GDM1 (cell line): ENCODE data around the gene SLC33A1.
"Not testable (repeated sequence)": the region's sequence is repeated elsewhere in the genome, so short reads cannot be mapped to it uniquely, and the experiment has no call there.

Experiments used
- DNase-seq: peaks from one replicate; lab custom pipeline; 2025; lab: John Stamatoyannopoulos, UW

SLC33A1 gene

GRCh38 chr3:155861476-155862183 lies 7.4 kb upstream of the SLC33A1 start:
- no peak for DNase-seq

DNA sequence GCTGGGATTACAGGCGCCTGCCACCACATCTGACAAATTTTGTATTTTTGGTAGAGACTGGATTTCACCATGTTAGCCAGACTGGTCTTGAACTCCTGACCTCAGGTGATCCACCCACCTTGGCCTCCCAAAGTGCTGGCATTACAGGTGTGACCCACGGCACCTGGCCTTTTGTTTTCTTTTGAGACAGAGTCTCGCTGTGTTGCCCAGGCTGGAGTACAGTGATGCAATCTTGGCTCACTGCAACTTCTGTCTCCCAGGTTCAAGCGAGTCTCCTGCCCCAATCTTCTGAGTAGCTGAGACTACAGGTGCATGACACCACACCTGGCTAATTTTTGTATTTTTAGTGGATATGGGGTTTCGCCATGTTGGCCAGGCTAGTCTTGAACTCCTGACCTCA lies 6.2 kb upstream of the SLC33A1 start:
- DNase-seq = not testable (repeated sequence)

DNA sequence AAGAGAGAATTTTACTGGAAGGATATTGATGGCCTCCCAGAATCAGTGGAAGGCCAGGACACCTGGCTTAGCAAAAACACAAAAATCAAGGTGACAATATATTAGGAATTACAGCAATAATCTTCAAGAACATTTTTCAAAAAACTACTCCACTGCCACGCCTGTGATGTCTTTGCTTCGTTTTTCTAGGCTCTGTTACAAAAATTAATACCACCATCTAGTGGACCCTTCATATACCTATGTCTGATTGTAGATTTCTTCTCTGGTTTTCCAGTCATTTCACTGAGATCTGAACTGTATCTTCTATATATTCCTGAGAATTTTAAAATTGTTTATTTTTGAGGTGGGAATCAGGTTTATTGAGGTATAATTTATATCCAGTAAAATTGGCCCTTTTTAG lies 5.6 kb upstream of the SLC33A1 start:
- DNase-seq = no peak

DNA sequence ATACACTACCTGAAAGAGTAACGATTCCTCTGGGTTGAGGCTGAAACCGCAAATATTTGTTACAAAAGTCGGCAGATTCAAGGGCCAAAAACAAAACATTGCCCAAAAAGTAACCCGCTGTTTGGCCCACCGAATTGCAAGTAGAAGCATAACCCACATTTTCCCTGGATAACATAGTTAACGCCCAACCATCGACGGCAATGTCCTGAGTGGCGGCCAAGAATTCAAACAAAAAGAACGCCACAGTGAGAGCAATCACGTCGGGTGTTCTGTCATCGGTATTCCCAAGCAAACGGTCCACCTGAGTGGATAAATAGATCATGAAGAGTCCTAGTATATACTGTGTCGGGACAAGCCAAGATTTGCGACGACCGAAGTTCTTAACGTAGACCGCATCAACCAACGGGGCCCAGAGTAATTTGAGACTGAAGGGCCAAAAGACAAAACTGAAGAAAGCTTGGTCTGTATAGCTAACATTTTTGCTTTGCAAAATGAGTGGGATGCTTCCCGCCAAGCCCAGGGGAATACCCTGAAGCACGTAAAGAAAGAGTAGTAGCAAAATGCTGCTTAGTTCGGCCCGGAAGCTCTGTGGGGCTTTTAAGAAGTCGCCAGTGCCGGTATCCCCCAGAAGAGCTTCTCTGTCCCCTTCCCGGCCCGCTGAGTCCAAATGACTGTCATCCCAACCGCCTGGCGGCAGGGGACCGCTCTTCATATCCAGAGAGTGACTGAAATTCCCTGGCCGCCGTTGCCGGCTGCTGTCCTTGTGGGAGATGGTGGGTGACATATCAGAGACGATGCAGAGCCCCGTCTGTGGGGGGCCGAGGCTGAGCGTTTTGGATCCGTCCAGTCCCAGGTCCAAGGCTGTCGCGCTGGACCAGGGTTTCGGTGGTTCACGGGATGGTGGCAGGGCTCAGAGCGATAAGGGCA lies 750 bp downstream of the SLC33A1 start:
- no peak for DNase-seq

GRCh38 chr3:155852341-155852740 lies 1.9 kb downstream of the SLC33A1 start:
- DNase-seq = no peak

DNA sequence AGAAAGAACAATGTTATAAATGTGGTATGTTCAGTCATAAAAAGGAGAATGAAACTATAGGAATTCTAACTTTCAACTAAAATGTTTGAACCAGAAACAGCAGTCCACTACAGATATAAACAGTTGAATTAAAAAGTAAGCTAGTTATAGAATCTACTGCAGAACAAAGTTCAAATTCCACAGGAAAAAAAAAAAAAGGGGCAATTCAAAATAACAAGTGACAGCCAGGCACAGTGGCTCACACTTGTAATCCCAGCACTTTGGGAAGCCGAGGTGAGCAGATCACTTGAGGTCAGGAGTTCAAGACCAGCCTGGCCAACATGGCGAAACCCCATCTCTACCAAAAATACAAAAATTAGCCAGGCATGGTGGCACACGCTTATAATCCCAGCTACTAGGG lies 4.8 kb downstream of the SLC33A1 start:
- DNase-seq = not testable (repeated sequence)

- DNase-seq = no peak
Measured at GRCh38 chr3:155847993-155848392, 6.2 kb downstream of the SLC33A1 start.

GRCh38 chr3:155846119-155846518 lies 8.1 kb downstream of the SLC33A1 start:
- DNase-seq = no peak

GRCh38 chr3:155843569-155843968 lies 10.7 kb downstream of the SLC33A1 start:
- DNase-seq = no peak

DNA sequence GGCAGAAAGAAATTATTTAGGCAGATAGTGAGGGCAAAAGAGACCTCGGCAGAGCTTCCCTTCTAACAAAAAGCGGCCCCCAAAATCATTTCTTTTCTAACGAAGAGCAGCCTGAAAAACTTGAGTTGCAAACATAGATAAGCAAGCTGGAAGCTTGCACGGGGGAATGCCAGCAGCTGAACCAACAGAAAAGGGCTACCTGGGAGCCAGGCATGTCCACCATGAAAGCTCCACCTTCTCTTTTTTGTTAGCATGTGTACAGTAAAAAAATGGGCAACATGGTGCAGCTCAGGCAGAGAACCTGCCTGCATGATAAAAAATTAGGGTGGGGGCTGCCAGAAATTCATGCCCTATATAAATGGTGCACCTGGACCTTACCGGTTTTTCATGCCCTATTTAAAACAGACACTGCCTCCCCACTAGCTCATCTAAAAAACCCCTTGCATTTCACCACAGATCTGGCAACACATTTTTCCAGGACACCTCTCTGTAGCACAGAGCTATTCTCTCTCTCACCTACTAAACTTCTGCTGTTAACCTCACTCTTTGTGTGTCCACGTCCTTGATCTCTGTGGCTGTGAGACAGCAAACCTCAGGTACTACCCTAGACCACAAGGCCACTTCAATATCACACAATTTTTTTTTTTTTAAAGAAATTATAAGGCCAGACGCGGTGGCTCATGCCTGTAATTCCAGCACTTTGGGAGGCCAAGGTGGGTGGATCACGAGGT lies 18.7 kb downstream of the SLC33A1 start:
- DNase-seq = no peak

DNA sequence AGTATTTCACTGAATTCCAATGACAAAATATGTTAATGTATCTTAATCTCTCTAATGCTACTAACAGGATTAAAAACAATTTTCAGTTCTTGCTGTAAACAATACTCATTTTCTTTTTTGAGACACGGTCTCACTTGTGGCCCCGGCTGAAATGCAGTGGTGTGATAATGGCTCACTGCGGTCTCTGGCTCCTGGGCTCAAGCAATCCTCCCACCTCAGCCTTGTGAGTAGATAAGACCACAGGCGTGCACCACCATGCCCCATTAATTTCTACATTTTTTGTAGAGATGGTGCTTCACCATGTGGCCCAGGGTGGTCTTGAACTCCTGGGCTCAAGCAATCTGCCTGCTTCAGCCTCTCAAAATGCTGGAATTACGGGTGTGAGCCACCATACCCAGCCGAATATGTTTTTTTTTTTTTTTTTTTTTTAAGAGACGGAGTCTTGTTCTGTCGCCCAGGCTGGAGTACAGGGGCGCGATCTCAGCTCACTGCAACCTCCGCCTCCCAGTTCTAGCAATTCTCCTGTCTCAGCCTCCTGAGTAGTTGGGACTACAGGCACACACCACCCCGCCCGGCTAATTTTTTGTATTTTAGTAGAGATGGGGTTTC lies 25.6 kb downstream of the SLC33A1 start:
- not testable (repeated sequence) for DNase-seq

DNA sequence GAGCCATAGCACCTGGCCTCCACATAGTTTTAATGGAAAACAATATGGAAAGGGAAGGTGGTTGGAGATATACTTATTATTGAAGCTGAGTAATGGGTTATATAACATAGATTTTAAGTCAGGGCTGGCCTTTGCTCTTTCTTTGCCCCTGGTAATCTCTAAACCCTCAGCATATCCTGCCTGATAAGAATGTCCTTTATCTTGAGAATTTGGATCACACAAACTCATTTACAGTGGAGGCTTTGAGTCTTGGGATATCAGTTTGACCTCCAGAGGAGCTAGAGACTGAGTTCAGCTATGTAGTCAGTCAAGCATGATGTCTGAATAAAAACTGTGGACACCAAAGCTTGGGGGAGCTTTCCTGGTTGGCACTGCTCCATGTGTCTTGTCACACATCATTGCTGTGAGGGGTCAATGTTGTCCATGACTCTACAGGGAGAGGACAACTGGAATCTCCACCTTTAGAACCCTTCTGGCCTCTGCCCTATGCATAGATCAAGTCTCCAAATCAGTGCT lies 39.1 kb downstream of the SLC33A1 start:
- no peak for DNase-seq

GRCh38 chr3:155813224-155813623 lies 41.0 kb downstream of the SLC33A1 start:
- DNase-seq = not testable (repeated sequence)

DNA sequence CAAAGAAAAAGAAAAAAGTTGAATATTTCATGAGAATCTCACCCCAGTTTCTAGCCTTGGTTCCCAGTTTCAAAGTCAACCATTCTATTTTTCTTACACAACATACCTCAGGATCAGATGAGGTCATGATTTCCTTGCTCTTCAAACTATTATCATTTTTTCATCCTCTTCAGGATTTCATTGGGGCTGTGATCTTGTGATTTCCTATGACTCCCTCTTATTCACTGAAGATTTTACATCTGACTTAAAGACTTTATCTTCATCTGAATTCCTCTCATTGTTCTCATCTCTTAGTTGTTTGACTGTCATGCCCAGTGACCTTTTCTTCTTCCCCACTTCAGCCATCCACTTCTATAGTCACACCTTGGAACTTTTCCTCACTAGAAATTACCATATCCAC lies 45.0 kb downstream of the SLC33A1 start:
- no peak for DNase-seq

- no peak for DNase-seq
Measured at GRCh38 chr3:155807823-155808222, 46.4 kb downstream of the SLC33A1 start.

GRCh38 chr3:155805802-155806618 lies 48.2 kb downstream of the SLC33A1 start, which contains the start of gene C3orf33:
Gene C3orf33, minus strand, starts transcription at chr3:155806278. Its CDS starts 26 bp downstream, at chr3:155806252.
- peak; percentile 72 for DNase-seq

- no peak for DNase-seq
Measured at GRCh38 chr3:155805204-155805801, 48.9 kb downstream of the SLC33A1 start.

DNA sequence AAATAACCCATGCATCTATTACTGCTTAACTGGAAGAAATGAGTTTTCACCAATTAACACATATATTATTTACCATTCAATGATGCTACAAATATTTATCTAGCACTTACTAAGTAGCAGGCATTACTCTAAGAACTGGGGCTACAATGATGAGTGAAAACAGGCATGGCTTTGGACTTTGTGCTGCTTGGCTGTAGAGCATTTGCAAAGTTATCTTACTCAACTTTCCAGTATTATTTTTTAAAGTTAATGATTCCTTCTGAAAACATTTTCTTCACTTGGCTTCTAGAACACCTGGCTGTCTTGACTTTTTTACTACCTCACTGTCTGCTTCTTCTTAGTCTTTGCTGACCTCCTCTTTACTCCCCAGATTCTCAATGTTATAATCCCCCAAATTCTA lies 49.9 kb downstream of the SLC33A1 start:
- DNase-seq = no peak

- no peak for DNase-seq
Measured at GRCh38 chr3:155792532-155792931, 61.7 kb downstream of the SLC33A1 start.

GRCh38 chr3:155791190-155791589 lies 63.0 kb downstream of the SLC33A1 start:
- DNase-seq = no peak
